AG08395 (cell line): ENCODE data around the gene NFAM1.

Experiments
- DNase-seq: peaks from one replicate; pipeline ENCODE4 v3.0.0; 2012; ENCODE audit warnings: mixed read lengths, low spot score

The NFAM1 gene

DNA sequence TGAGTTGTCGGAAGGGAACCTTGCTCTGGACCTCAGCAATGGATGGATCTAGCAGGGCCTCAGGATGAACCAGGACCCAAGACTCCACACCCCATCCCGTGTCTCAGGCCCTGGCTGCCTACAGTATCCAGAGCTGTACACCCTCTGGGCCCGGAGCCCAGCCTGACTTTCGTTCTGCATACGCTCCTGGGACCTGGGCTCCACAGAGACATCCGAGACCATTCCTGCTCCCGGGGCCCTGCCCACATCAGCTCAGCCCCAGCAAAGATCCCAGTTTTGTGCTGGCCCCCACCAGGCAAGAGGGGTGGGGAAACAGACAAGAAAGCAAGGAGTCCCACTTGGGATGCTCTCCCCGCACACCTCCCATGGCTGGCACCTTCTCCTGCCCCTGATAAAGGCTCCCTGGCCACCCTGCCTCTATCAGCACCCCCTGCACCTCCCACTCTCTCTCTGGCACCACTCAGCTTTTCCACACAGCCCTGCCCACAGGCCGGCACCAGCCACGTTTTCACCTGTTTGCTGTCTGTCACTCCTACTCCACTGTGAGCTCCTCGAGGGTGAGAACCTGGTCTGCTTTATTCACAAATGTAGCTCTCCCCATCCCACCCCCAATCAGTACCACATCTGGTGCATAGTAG, 97.2 kb downstream of the NFAM1 start:
- no peak for DNase-seq

DNA sequence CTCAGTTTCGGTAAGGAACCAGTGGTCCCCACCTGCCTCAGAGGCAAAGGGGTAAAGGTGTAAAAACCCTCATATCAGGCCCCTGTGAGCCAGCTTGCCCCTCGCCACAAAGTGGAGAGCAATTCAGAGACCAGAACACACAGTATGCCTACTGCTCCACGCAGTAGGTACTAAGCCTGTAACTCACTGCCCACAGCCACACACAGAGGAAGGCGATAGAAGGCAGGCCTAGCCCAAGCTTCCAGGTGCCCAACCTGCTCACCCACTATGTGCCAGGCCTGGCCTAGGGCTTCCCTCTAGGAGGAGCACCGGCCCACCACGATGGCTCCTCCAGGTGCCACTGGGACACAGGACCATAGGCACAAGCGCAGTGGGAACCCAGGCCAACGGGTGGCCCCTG, 98.7 kb downstream of the NFAM1 start:
- DNase-seq: no peak

DNA sequence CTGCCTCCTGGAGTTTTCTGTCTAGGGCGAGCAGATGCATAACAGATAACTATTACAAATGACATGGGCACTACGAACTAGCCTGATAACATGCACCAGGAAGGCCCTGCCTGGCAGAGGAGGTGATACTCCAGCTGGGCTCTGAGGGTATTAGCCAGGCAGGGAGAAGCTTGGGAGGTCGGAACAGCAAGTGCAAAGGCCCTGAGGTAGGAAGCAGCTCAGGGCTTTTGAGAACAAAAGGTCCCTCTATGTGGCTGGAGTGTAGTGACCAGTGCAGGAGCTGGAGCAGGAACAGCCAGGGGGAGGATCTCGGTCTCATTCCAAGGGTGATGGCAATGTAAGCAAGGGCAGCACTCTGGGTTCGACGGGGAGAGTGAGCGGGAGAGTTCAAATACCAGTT, 100.1 kb downstream of the NFAM1 start:
- DNase-seq: no peak

DNA sequence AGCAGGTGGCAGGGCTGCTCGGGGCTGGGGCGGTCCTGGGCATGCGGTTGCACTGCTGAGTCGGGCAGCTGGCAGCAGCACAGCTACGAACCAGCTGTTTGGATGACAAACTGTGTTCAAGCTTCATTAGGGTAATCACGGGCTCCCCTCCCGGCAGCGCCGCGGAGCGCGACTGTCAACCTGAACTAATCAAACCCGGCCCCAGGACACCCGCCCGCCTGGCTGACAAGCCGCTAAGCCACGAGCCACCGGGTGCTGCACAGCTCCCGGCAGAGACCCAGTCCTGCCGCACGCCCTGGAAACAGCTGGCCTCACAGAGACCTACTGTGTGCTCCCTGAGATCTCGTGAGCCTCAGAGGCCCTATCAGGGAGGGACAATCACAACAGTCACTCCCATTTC, 101.2 kb downstream of the NFAM1 start:
- no peak for DNase-seq
